GM18907 (cell line): Measurements from ENCODE around the gene MAML2.
"Not testable (repeated sequence)": the region's sequence is repeated elsewhere in the genome, so short reads cannot be mapped to it uniquely, and the experiment has no call there.

Experiments used
- ATAC-seq: cut with Tn5 transposase; IDR thresholded peaks from one replicate; pipeline ENCODE4 v1.9.1; 2021; ENCODE audit warnings: mild to moderate bottlenecking, moderate library complexity; ENCODE audit not compliant: unreplicated experiment

Gene MAML2

GRCh38 chr11:96272529-96273222, 70.3 kb downstream of the MAML2 start:
- ATAC-seq, result peak; percentile 61

- no peak for ATAC-seq
Measured at GRCh38 chr11:96271777-96272176, 71.2 kb downstream of the MAML2 start.

DNA sequence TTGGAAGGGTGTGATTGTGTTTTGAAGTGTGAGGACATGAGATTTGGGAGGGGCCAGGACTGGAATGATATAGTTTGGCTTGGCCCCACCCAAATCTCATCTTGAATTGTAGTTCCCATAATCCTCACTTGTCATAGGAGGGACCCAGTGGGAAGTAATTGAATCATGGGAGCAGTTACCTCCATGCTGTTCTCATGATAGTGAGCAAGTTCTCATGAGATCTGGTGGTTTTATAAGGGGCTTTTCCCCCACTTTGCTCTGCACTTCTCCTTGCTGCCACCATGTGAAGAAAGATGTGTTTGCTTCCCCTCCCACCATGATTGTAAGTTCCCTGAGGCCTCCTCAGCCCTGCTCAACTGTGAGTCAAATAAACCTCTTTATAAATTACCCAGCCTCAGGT, 71.6 kb downstream of the MAML2 start:
- not testable (repeated sequence) for ATAC-seq

DNA sequence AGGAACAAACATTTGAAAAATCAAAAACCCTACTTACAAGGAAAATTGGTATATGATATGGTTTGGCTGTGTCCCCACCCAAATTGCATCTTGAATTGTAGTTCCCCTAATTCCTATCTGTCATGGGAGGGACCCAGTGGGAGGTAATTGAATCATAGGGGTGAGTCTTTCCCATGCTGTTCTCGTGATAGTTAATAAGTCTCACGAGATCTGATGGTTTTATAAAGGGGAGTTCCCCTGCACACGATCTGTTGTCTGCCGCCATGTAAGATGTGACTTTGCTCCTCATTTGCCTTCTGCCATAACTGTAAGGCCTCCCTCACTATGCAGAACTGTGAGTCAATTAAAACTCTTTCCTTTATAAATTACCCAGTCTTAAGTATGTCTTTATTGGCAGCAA, 74.5 kb downstream of the MAML2 start:
- ATAC-seq, result not testable (repeated sequence)

- peak; percentile 96 for ATAC-seq
Measured at GRCh38 chr11:96267496-96268032, 75.4 kb downstream of the MAML2 start.

DNA sequence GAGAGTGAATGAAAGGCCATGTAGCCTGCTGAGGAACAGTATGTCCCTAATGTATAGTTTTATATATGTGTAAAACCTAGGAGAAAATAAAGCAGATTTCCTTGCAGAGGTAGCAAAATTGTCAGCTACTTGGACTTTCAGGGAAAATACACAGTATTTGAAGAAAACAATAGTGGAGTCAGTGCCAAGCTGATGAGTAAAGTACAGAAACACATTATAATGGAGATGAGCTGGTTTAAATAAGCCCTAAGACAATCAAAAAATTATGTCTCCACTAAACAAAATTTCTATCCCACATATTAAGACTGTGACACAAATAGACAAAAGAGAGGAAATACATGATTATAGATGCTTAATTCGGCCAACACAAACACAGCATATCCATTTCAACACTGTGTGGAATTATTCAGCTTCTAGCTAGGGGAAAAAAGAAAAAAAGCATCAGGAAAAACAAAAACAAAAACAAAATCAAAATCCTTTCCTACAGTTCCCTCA, 75.9 kb downstream of the MAML2 start:
- no peak for ATAC-seq

GRCh38 chr11:96265972-96266371, 77.0 kb downstream of the MAML2 start:
- no peak for ATAC-seq

DNA sequence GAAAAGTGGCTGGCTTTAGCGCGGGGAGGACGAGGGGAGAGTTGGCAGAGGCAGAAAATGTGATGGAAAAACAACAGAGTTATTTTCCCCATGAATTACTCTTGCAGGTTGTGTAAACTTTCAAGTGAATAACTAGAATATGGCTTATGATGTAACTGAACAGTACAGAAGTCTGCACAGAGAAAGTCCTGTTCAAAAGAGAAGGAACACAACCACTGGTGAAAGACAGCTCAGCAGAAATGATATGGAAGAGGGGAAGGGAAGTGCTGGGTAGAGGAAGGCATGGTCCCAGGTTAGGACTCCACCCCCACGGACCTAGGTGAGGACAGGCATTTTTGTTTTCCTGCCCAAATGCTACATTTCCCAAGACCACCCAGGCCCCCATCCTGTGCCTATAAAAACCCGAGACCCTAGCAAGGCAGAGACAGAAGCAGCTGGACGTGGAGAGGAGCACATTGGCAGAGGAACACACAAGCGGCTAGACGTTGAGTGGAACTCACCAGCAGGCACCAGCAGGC, 77.7 kb downstream of the MAML2 start:
- no peak for ATAC-seq

- no peak for ATAC-seq
Measured at GRCh38 chr11:96264364-96264763, 78.6 kb downstream of the MAML2 start.

- no peak for ATAC-seq
Measured at GRCh38 chr11:96263238-96263763, 79.7 kb downstream of the MAML2 start.

GRCh38 chr11:96260532-96260931, 82.5 kb downstream of the MAML2 start:
- no peak for ATAC-seq

DNA sequence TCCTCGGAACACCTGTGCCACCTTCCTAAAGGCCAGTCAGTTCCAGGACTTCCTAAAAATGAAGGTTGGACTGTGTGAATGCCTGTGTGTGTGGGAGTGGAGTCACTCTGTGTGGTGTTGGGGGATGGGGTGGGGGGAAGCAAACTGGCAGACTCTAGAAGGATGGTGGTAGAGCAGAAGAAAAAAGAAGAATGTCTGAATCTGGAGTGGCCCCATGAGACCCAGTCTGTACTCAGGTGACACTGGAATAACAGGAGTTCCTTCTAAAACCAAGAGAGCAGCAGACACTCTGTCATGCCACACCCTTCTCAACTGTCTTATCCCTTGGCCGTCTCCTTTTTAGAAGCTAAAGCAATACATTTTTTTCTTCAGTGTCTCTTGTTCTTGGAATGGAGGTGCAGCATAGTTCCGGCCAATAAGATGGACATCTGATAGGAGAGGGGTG, 82.9 kb downstream of the MAML2 start:
- no peak for ATAC-seq

- no peak for ATAC-seq
Measured at GRCh38 chr11:96259134-96259830, 83.7 kb downstream of the MAML2 start.

- ATAC-seq, result peak; percentile 83
Measured at GRCh38 chr11:96257972-96258934, 84.7 kb downstream of the MAML2 start.

GRCh38 chr11:96257036-96257435, 86.0 kb downstream of the MAML2 start:
- no peak for ATAC-seq

DNA sequence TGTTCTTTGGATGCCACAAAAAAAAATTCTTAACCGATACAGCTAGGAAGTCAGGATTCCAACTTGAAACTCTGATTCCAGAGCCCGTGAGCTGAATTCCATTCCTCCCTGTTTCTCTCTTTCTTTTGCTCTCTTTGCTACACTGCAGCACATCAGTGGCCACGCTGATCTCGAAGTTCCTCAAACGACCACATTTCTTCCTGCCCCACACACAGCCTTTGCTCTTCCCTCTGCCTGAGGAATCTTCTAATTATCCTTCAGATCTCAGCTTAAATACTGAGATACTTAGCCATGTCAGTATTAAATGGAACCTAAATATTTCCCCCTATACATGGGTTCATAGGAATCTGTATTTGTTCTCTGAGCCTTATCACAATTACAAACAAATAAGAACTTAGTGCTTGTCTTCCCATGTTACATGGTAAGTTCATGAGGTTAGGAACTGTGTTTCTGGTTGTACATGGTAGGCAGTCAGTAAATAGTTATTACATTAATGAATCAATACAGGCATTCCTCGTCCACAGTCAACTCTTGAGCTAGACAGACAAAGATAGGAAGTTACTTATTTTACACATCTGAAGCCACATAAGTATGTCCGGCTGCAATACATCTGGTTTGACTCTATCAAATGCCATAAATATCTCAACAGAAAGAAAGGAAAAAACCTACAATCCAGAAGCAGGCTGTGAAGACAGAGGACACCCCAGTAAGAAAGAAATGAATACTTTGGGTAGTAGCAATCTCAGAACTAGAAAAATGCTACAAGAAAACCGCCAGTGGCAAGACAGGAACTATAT, 86.6 kb downstream of the MAML2 start:
- no peak for ATAC-seq

DNA sequence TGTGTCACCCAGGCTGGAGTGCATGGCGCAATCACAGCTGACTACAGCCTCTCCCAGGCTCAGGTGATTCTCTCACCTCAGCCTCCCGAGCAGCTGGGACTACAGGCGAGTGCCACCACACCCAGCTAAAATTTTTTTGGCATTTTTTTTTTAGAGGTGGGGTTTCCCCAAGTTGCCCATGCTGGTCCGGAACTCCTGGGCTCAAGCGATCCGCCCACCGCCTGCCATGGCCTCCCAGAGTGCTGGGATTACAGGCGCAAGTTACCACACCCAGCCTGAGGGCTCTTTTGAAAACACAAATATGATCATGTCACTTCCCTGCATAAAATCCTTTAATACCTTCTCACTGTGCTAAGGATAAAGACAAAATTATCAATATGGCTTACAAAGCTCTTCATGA, 88.1 kb downstream of the MAML2 start:
- no peak for ATAC-seq

DNA sequence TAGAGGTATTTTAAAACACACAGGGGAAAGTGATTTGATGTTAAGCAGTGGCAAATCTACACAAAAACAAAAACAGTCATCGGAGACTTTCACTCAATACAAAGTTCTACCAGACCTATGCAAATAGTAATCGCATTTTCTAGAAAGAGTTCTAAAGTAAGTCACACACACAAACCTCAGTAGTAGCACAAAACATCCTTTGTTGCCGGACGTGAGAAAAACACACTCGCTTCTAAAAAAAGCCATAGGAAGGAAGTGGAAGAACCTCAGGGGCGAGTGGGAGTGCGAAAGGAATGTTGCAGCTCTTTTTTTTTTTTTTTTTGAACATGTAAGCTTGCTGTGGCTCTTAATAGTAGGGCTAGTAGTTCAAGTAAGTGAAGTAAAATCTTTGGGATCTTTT, 88.9 kb downstream of the MAML2 start:
- ATAC-seq, result peak; percentile 56

GRCh38 chr11:96246718-96247552, 96.1 kb downstream of the MAML2 start:
- ATAC-seq, result no peak
